ENCODE results near the gene CCDC92. TPM values are rescaled to one million over a fixed set of nuclear protein-coding genes. Genes with fewer than 3 reads are reported as not detected.

CCDC92 gene
- total and polyA plus RNA-seq, 10 of the 15 experiments (the other 5 are each of a cell fraction or from before 2014, with no cell fraction given), result 0.53 to 11.8 (median 4.2) TPM

- 39% methylated on average over 8 of the region's 8 CpGs for WGBS (ENCODE audit: insufficient coverage, insufficient replicate concordance, low lambda C conversion rate, missing lambda C conversion rate)
- FAIRE-seq, result no peak
- Histone ChIP-seq H3K9me3 (replicated peaks; ENCODE audit: control insufficient read depth, insufficient read depth, low read length) (no peaks in the 10 kb centered on the region; the same call in 1 of the 3 replicates), H3K27me3 (replicated peaks in 1 of 2; ENCODE audit: control insufficient read depth in 2 of 2, insufficient read depth in 2 of 2, low read length in 1 of 2) (no peaks in the 10 kb centered on the region; a peak in 1 of 4 replicates), H3K4me2 (ENCODE audit: control insufficient read depth, insufficient read depth) (no peak overlapping the region), H4K20me1 (ENCODE audit: control insufficient read depth, insufficient read depth) (no peaks in the 10 kb centered on the region), H3K27ac (ENCODE audit: control insufficient read depth, insufficient read depth) (no peak overlapping the region), H3K4me3 (no peak overlapping the region), H2AFZ (ENCODE audit: control insufficient read depth, low read depth, low read length) (no peak overlapping the region), H3K4me1 (ENCODE audit: control insufficient read depth, insufficient read depth, low read length) (no peaks in the 10 kb centered on the region), H3K79me2 (ENCODE audit: control insufficient read depth, insufficient read depth, low read length) (no peaks in the 10 kb centered on the region), H3K36me3 (ENCODE audit: control insufficient read depth in 2 of 2, insufficient read depth in 2 of 2, low read length in 1 of 2) (no peaks in the 10 kb centered on the region), H3K9ac (ENCODE audit: control insufficient read depth, insufficient read depth, low read length) (no peak overlapping the region)
- in situ Hi-C loops (cut with MboI) (no loop called here), intact Hi-C loops (cut with micrococcal nuclease; ENCODE audit: unreplicated experiment) (no loop called here)
- ChIA-PET SMC1A (ENCODE audit: uncharacterized antibody, unreplicated experiment) (interaction anchor here (2.4 kb wide), 1 partner anchor 15 kb away, joined by 6 read pairs; no protein-coding TSS in a partner anchor), RAD21 (ENCODE audit: unreplicated experiment) (no interaction called here), CTCF (no interaction called here), POLR2A (no interaction called here)
- BruUV-seq (replicated peaks), result no TSS peak
- no peak for DNase-seq (ENCODE audit: low read depth, low spot score)
- no peak for ATAC-seq
- TF ChIP-seq, protein P1, sequence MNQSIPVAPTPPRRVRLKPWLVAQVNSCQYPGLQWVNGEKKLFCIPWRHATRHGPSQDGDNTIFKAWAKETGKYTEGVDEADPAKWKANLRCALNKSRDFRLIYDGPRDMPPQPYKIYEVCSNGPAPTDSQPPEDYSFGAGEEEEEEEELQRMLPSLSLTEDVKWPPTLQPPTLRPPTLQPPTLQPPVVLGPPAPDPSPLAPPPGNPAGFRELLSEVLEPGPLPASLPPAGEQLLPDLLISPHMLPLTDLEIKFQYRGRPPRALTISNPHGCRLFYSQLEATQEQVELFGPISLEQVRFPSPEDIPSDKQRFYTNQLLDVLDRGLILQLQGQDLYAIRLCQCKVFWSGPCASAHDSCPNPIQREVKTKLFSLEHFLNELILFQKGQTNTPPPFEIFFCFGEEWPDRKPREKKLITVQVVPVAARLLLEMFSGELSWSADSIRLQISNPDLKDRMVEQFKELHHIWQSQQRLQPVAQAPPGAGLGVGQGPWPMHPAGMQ (IDR thresholded peaks at IDR 0.05; ENCODE audit: borderline replicate concordance), result no peak
- TF ChIP-seq NFYB (IDR thresholded peaks at IDR 0.05; ENCODE audit: insufficient read depth, low read depth, low read length), result no peak
- no peak for TF ChIP-seq CREM (IDR thresholded peaks at IDR 0.05; ENCODE audit: low read depth)
- no peak for TF ChIP-seq SREBF1 (IDR thresholded peaks at IDR 0.05; ENCODE audit: low read length)
- TF ChIP-seq ZBTB40 (IDR thresholded peaks at IDR 0.05; ENCODE audit: borderline replicate concordance), result no peak
- TF ChIP-seq E2F4 (IDR thresholded peaks at IDR 0.05; ENCODE audit: low read depth, low read length), result no peak
Measured at GRCh38 chr12:123946152-123946515, 26.5 kb downstream of the CCDC92 start.

Measured in GM12878 (cell line).